Measurements from ENCODE around the gene KIAA1755. TPM values are rescaled to one million over a fixed set of nuclear protein-coding genes. Genes with fewer than 3 reads are reported as not detected.

The KIAA1755 gene
- total RNA-seq, 2 donors from 2014 or later: not detected

GRCh38 chr20:38278763-38279162 lies 18.2 kb upstream of the KIAA1755 start:
- no peak overlapping the region for H3K4me3 Mint-ChIP-seq
- peaks cover 0 to 6% of the 10 kb centered on the region in 2 donors for H3K27me3 Mint-ChIP-seq

GRCh38 chr20:38278131-38278530 lies 17.6 kb upstream of the KIAA1755 start:
- no peaks in the 10 kb centered on the region for H3K9me3 Mint-ChIP-seq

More at GRCh38 chr20:38278763-38279162, 18.2 kb upstream of the KIAA1755 start:
- H3K36me3 Mint-ChIP-seq: no peaks in the 10 kb centered on the region
- no peaks in the 10 kb centered on the region for H3K4me1 Mint-ChIP-seq (ENCODE audit: low read depth in 2 of 2)
- no peak overlapping the region for H3K27ac Mint-ChIP-seq
- no peak for ATAC-seq
- no peak for DNase-seq (ENCODE audit: low spot score)
- H3K9me3 Mint-ChIP-seq: no peaks in the 10 kb centered on the region

GRCh38 chr20:38277691-38278090 lies 17.2 kb upstream of the KIAA1755 start:
- Mint-ChIP-seq H3K36me3 (no peaks in the 10 kb centered on the region), H3K4me1 (ENCODE audit: low read depth in 2 of 2) (no peaks in the 10 kb centered on the region), H3K9me3 (no peaks in the 10 kb centered on the region), H3K27me3 (peaks cover 4% of the 10 kb centered on the region in 2 donors), H3K27ac (no peak overlapping the region), H3K4me3 (no peak overlapping the region)
- ATAC-seq: no peak
- DNase-seq (ENCODE audit: low spot score): no peak

More at GRCh38 chr20:38278131-38278530, 17.6 kb upstream of the KIAA1755 start:
- H3K27me3 Mint-ChIP-seq: peaks cover 0 to 3% of the 10 kb centered on the region in 2 donors
- H3K36me3 Mint-ChIP-seq: no peaks in the 10 kb centered on the region
- no peak overlapping the region for H3K4me3 Mint-ChIP-seq
- DNase-seq (ENCODE audit: low spot score): no peak
- H3K4me1 Mint-ChIP-seq (ENCODE audit: low read depth in 2 of 2): no peaks in the 10 kb centered on the region
- H3K27ac Mint-ChIP-seq: no peak overlapping the region
- peak in 1 of 2 donors; percentile 20 for ATAC-seq

- no peak overlapping the region for H3K4me3 Mint-ChIP-seq
- ATAC-seq: no peak
- DNase-seq (ENCODE audit: low spot score): no peak
Observed at GRCh38 chr20:38277285-38277684, 16.8 kb upstream of the KIAA1755 start.

GRCh38 chr20:38275815-38276550 lies 15.4 kb upstream of the KIAA1755 start:
- ATAC-seq: no peak
- Mint-ChIP-seq H3K4me3 (no peak overlapping the region), H3K4me1 (ENCODE audit: low read depth in 2 of 2) (no peaks in the 10 kb centered on the region), H3K36me3 (no peaks in the 10 kb centered on the region), H3K27ac (no peak overlapping the region), H3K9me3 (no peaks in the 10 kb centered on the region), H3K27me3 (peaks cover 6 to 15% of the 10 kb centered on the region in 2 donors)
- DNase-seq (ENCODE audit: low spot score): no peak

More at GRCh38 chr20:38277285-38277684, 16.8 kb upstream of the KIAA1755 start:
- peaks cover 6 to 8% of the 10 kb centered on the region in 2 donors for H3K27me3 Mint-ChIP-seq
- H3K9me3 Mint-ChIP-seq: no peaks in the 10 kb centered on the region
- no peaks in the 10 kb centered on the region for H3K4me1 Mint-ChIP-seq (ENCODE audit: low read depth in 2 of 2)
- H3K27ac Mint-ChIP-seq: no peak overlapping the region
- H3K36me3 Mint-ChIP-seq: no peaks in the 10 kb centered on the region

DNA sequence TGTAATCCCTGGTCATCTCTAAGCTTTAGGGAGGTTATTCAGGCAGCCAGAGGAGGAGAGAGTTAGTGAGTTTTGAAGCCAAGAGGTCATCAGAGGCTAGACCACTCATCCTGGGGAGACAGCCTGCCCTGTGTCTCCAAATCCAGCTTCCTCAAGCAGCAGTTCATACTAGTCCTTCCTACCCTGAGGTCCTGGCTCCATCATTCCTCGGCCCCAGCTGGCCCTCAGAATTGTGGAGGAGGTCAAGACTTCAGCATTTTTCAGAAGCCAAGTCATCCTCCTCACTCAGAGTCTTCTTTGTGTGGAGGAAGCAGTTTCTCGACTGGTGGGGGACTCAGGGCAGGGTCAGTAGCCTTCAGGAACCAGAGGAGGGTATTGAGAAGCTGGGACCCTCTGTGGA lies 12.4 kb upstream of the KIAA1755 start:
- no peak overlapping the region for H3K27ac Mint-ChIP-seq

DNA sequence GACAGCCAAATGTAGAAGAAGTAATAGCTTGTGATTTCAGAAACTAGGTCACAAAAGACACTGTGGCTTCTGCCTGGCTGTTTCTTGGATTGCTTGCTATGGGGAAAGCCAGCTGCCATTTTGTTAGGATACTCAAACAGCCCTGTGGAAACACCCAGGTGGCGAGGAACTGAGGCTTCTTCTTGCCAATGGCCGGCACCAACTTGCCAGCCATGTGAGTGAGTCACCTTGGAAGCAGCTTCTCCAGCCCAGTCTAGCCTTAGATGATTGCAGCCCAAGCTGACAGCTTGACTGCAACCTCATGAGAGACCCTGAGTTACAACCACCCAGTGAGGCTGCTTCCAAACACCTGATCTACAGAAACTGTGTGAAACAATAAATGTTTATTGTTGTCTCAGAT lies 11.9 kb upstream of the KIAA1755 start:
- Mint-ChIP-seq H3K36me3 (no peaks in the 10 kb centered on the region), H3K4me3 (no peak overlapping the region), H3K4me1 (ENCODE audit: low read depth in 2 of 2) (no peaks in the 10 kb centered on the region), H3K27me3 (peaks cover 20 to 37% of the 10 kb centered on the region in 2 donors), H3K9me3 (no peaks in the 10 kb centered on the region), H3K27ac (no peak overlapping the region)
- DNase-seq (ENCODE audit: low spot score) (no peak), ATAC-seq (no peak)

More for the DNA sequence above, 12.4 kb upstream of the KIAA1755 start:
- no peaks in the 10 kb centered on the region for H3K4me1 Mint-ChIP-seq (ENCODE audit: low read depth in 2 of 2)
- DNase-seq (ENCODE audit: low spot score) (no peak), ATAC-seq (no peak)
- H3K4me3 Mint-ChIP-seq: no peak overlapping the region
- peaks cover 20 to 36% of the 10 kb centered on the region in 2 donors for H3K27me3 Mint-ChIP-seq
- no peaks in the 10 kb centered on the region for H3K36me3 Mint-ChIP-seq
- no peaks in the 10 kb centered on the region for H3K9me3 Mint-ChIP-seq

DNA sequence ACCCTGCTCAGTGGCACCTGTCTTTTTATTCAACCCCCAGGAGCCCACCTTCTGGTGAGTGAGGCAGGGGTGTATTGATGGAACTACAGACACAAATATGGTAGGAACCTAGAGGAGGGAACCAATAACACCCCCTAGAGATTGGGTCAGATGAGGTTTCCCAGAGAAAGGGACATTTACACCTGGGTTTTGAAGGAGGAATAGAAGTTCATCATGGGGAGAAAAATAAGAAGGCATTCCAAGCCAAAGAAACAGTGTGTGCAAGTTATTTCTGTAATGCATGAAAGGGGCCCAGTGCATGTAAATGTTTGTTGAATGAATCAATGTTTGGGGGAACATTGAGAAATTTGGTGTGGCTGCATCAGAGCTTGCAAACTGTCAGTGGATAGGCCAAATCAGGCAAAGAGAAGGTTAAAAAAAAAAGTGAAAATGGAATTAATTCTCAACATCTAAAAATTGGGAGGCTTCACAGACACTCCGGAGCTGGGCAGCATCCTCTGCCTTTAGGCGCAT lies 11.1 kb upstream of the KIAA1755 start:
- Mint-ChIP-seq H3K27ac (no peak overlapping the region), H3K9me3 (no peaks in the 10 kb centered on the region), H3K36me3 (no peaks in the 10 kb centered on the region), H3K4me1 (ENCODE audit: low read depth in 2 of 2) (no peaks in the 10 kb centered on the region), H3K27me3 (peaks cover 23 to 41% of the 10 kb centered on the region in 2 donors), H3K4me3 (no peak overlapping the region)
- no peak for ATAC-seq
- DNase-seq (ENCODE audit: low spot score): no peak

DNA sequence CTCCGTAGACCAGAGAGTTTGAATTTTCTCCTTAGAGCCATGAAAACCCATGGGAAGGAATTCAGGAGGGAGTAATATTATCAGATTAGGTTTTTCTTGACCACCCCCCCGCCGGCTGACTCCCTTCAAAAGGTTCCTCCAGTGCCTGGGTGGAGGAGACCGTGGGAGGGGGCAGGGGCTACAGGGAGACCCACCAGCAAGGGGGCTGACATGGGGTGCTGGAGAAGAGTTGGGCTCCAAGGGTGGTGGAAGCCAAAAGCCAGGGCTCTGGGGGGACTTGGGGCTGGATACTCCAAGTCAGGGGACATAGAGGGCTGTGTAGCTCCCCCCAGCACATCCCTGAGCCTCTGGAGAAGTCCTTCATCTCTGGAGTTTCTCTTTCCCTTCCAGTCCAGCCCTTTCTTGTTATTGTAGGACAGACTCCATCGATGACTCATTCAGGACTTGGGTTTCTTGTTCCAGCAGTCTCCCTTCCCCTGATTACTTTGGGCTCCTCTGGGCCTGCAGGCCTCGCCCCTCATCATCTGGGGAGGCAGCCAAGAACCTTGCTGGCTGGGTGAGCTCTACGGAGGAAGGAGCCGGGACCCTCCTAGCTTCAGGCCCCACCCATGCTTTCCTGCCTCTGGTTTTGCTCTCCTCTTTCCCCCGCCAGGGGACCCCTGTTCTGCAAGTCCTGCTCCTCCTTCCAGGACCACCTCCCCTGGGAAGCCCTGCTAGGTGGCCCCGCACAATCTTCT lies 10.5 kb upstream of the KIAA1755 start:
- Mint-ChIP-seq H3K36me3 (no peaks in the 10 kb centered on the region), H3K9me3 (no peaks in the 10 kb centered on the region), H3K4me1 (ENCODE audit: low read depth in 2 of 2) (no peaks in the 10 kb centered on the region), H3K27ac (no peak overlapping the region), H3K27me3 (peaks cover 27 to 47% of the 10 kb centered on the region in 2 donors), H3K4me3 (no peak overlapping the region)
- no peak for DNase-seq (ENCODE audit: low spot score)
- ATAC-seq: no peak

- H3K9me3 Mint-ChIP-seq: no peaks in the 10 kb centered on the region
- ATAC-seq: no peak
- no peaks in the 10 kb centered on the region for H3K36me3 Mint-ChIP-seq
- no peaks in the 10 kb centered on the region for H3K4me1 Mint-ChIP-seq (ENCODE audit: low read depth in 2 of 2)
- peaks cover 31 to 58% of the 10 kb centered on the region in 2 donors for H3K27me3 Mint-ChIP-seq
- DNase-seq (ENCODE audit: low spot score): no peak
- H3K4me3 Mint-ChIP-seq: no peak overlapping the region
- no peak overlapping the region for H3K27ac Mint-ChIP-seq
Observed at GRCh38 chr20:38269715-38270114, 9.2 kb upstream of the KIAA1755 start.

DNA sequence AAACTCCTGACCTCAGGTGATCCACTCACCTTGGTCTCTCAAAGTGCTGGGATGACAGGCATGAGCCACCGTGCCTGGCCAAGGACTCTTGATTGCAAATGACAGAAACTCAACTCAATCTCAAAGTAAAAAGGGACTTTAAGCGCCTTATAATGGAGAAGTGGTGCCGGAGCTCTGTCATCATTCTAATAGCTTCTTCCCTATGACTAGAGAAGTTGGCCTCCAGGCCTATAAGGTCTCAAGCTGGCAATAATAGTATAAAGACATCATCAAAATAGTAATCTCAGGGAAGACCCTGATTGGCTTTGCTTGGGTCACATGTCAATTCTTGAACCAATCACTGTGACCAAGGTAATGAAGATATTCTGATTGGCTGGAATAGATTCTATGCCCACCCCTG lies 8.5 kb upstream of the KIAA1755 start:
- Mint-ChIP-seq H3K4me1 (ENCODE audit: low read depth in 2 of 2) (no peaks in the 10 kb centered on the region), H3K9me3 (no peaks in the 10 kb centered on the region), H3K27me3 (peaks cover 36 to 65% of the 10 kb centered on the region in 2 donors), H3K4me3 (no peak overlapping the region), H3K27ac (no peak overlapping the region), H3K36me3 (no peaks in the 10 kb centered on the region)
- no peak for ATAC-seq
- DNase-seq (ENCODE audit: low spot score): no peak

- H3K36me3 Mint-ChIP-seq: no peaks in the 10 kb centered on the region
- H3K27ac Mint-ChIP-seq: no peak overlapping the region
- no peaks in the 10 kb centered on the region for H3K9me3 Mint-ChIP-seq
- peaks cover 37 to 69% of the 10 kb centered on the region in 2 donors for H3K27me3 Mint-ChIP-seq
- H3K4me3 Mint-ChIP-seq: no peak overlapping the region
- no peak for DNase-seq (ENCODE audit: low spot score)
- no peaks in the 10 kb centered on the region for H3K4me1 Mint-ChIP-seq (ENCODE audit: low read depth in 2 of 2)
- ATAC-seq: no peak
Observed at GRCh38 chr20:38267901-38268514, 7.5 kb upstream of the KIAA1755 start.

DNA sequence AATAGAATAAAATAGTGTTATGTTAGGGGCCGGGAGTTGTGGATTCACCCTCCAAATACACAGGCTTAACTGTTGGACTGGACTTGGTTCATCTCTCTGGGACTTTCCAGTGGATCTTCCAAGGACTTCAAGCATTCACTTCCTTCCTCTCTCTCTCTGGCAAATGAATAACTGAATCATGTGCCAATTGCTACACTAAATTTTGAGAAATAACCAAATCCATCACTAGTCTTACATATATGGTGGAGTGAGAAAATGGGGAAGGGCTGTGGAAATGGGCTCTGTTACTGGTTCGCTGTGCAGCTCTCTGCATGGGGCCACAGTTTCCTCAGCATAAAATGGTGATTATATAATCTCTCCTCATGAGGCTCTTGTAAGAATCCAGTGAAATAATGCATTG lies 6.8 kb upstream of the KIAA1755 start:
- Mint-ChIP-seq H3K27me3 (peaks cover 41 to 67% of the 10 kb centered on the region in 2 donors), H3K36me3 (no peaks in the 10 kb centered on the region), H3K4me3 (no peak overlapping the region), H3K4me1 (ENCODE audit: low read depth in 2 of 2) (no peaks in the 10 kb centered on the region), H3K9me3 (no peaks in the 10 kb centered on the region), H3K27ac (no peak overlapping the region)
- DNase-seq (ENCODE audit: low spot score) (no peak), ATAC-seq (no peak)

GRCh38 chr20:38266426-38266825 lies 5.9 kb upstream of the KIAA1755 start:
- no peak overlapping the region for H3K4me3 Mint-ChIP-seq
- DNase-seq (ENCODE audit: low spot score) (no peak), ATAC-seq (no peak)
- H3K4me1 Mint-ChIP-seq (ENCODE audit: low read depth in 2 of 2): no peaks in the 10 kb centered on the region
- no peaks in the 10 kb centered on the region for H3K36me3 Mint-ChIP-seq
- no peak overlapping the region for H3K27ac Mint-ChIP-seq
- no peaks in the 10 kb centered on the region for H3K9me3 Mint-ChIP-seq
- H3K27me3 Mint-ChIP-seq: peaks cover 42 to 62% of the 10 kb centered on the region in 2 donors

Measured in natural killer cell treated with Interleukin-12 subunit alpha and Interleukin-12 subunit beta and Interleukin-15 and Interleukin-18, amount 100 ng/mL, for 72 hours (primary cell).